GM21423 (cell line): Measurements from ENCODE around the gene ZRANB3.

Experiments
- ATAC-seq: cut with Tn5 transposase; IDR thresholded peaks from one replicate; pipeline ENCODE4 v1.9.1; 2021; ENCODE audit warnings: mild to moderate bottlenecking, moderate library complexity; ENCODE audit not compliant: unreplicated experiment

ZRANB3 gene

DNA sequence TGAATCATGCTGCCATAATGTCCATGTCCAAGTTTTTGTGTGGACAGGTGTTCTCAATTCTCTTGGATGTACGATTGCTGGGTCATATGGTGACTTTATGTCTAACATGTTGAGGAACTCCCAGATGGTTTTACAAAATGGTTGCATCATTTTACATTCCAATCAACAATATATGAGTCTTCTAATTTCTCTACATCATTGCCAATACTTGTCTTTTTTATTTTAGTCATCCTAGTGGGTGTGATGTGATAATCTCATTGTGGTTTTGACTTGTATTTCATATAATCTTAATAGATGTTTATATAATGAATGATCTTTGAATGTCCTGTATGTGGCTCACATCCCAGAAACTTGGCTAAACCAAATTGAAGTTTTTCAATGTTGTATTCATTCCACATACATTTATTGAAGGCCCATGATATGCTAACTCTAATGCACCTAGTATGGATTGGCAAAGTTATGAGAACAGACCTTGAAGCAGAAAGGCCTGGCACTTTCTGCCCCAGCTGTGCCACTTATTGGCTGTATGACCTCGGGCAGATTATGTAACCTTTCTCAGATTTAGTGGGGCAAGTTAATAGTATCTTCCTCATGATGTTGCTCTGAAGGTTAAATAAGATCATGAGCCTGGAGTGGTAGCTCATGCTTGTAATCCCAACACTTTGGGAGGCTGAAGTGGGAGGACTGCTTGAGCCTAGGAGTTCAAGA is 273.5 kb downstream of the ZRANB3 start:
- no peak for ATAC-seq

DNA sequence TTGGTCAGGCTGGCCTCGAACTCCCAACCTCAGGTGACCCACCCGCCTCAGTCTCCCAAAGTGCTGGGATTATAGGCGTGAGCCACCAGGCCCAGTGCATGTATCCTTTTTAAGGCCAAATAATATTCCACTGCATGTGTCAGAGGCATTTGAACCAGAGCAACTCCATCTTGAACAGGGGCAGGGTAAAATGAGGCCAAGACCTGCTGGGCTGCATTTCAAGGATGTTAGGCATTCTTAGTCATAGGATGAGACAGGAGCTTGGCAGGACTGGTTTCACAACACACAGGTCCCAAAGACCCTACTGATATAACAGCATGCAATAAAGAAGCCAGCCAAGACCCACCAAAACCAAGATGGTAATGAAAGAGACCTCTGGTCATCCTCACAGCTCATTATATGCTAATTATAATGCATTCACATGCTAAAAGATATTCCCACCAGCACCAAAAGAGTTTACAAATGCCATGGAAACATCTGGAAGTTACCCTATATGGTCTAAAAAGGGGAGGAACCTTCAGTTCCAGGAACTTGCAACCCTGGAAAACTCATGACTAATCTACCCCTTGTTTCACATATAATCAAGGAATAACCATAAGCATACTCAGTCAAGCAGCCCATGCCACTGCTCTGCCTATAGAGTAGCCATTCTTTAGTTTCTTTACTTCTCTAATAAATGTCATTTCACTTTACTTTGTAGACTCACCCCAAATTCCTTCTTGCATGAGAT is 274.3 kb downstream of the ZRANB3 start:
- ATAC-seq: no peak

DNA sequence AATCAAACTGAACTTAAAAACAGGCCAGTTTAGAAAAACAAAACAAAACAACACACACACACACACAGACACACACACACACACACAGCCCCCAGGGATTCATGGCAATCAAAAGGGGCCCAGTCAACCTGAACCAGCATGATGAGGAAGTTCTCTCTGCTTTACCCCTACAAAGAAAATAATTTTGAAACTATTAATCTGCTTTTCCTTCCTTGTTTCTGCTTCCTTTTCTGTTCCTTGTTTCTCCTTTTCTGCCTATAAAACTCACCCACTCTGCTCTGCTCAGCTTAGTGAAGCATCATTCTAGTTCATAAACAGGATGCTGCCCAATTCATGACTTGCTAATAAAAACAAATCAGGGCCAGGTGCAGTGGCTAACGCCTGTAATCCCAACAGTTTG is 275.8 kb downstream of the ZRANB3 start:
- no peak for ATAC-seq

DNA sequence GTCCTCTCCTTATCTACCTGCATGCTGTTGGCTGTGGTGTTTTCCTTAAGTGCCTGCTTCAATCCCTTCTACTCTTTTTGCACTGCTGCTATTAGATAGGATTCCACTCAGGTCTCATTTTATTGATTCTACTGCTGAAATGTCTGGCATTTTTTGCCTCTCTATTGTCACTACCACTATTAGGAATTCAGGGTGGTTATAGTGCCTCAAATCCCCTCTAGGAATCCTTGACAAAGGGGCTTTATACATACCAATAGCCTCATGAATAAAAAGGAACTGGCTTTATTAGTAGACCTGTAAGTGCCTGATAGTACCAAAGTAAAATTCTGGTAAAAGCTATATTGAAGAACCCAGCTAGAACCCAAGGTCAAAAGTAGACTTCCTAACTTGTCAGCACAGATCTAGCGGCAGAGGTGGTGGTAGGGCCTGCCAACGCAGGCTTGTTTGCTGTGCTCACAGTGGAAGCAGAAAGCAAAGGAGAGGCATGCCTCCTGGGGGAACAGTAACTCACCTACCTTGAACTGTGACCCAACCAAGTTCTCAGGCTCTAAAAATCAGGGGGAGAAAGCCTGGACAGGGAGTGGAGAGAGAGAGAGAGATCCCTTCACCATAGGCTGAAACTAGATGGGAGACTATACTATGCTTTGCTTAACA is 278.1 kb downstream of the ZRANB3 start:
- no peak for ATAC-seq

DNA sequence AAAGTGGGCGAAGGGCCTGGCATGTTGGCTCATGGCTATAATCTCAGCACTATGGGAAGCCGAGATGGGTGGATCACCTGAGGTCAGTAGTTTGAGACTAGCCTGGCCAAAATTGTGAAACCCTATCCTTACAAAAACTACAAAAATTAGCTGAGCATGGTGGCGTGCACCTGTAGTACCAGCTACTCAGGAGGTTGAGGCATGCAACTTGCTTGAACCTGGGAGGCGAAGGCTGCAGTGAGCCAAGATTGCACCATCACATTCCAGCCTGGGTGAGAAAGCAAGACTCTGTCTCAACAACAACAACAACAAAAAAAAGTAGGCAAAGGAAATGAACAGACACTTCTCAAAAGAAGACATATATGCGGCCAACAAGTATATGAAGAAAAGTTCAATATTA is 282.4 kb downstream of the ZRANB3 start:
- no peak for ATAC-seq

DNA sequence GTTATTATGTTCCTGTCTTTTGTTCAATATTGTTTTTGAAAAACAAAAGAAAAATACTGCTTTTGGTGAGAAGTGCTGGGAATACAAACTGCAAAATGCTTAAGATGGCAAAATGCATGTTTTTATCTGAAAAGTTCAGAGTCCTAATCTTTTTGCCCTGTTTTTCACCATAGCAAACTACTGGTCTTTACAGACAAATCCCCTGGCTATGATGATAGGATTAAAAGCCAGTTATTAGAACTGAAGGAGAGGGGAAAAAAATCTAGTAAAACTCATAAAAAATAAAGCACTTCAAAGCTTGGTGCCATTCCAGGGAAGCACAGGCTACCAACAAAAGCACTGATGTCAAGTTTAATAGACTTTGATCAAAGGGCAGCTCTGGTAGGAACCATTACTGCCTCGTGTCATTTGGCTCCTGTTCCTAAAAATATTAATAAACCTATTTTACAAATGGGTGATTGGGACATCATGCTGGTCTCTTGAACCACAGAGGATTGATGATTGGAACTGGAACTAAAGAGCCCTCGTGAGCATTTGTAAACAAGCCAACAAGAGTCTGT is 284.2 kb downstream of the ZRANB3 start:
- no peak for ATAC-seq

DNA sequence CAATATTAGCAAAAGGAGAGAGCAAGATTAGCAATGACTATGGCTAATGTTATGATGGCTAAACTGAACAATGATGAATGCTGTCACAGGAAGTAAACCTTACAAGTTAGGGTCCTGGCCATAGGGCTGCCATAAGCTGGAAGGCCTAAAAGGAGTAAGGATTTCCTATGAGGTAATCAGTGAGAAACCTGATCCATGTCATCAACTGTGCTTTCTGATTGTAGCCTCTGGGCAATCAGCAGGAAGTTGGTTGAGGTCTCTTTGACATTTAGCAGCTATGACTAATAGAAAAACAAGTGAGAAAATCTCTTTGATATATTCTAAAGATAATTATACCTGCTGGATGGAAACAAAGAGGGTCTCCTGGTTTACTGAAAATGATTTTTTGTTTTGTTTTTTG is 285.9 kb downstream of the ZRANB3 start:
- ATAC-seq: no peak

DNA sequence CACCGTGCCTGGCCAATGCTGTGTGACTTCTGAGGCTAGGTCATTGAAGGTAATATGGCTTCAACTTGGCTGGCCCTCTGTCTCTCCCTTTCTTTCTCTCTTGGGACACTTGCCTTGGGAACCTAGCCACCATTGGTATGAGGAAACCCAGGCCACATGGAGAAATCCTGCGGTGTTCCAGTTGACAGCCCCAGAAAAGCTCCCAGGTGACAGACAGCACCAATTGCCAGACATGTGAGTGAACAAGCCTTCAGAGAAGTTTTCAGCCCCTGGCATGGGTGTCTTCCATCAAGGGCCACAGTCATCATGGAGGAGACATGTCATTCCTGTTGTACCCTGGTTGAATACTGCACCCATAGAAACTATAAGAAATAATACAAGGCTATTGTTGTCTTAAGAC is 292.4 kb downstream of the ZRANB3 start:
- ATAC-seq: no peak

DNA sequence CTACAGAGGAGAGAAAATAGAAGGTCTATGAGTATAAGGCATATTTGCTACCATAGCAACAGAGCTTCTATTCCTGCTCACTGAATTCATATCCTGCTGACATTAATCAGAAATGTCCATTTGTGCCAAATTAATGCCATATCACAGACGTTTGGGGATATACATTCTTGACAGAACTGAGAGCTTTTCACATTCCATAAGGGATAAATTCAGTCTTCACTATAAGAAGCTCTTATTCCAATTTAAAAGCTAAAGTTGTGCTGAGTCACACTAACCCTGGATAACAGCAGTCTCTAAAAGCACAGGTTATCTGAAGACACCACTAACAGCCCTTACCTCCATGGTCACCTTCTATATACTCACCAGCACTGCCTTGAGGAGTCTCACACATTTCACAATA is 300.9 kb downstream of the ZRANB3 start:
- no peak for ATAC-seq

DNA sequence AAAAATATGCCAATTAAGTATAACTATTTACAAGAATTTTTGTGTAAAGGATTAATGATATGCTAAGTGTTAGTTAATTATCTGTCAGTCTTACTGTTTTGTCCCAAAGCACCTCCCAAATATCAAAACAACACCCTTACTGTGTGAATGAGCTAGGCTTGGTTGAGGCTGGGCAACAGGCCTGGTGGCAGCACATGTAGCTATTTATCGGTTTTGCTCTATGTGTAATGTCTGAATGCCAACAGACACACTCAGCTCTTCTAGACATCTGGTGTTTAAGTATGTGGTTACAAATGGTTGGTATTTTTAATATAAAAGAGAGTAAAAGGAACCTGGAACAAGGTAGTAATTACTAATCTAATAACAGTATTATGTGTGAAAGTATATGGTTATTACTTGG is 303.6 kb downstream of the ZRANB3 start:
- ATAC-seq: no peak

DNA sequence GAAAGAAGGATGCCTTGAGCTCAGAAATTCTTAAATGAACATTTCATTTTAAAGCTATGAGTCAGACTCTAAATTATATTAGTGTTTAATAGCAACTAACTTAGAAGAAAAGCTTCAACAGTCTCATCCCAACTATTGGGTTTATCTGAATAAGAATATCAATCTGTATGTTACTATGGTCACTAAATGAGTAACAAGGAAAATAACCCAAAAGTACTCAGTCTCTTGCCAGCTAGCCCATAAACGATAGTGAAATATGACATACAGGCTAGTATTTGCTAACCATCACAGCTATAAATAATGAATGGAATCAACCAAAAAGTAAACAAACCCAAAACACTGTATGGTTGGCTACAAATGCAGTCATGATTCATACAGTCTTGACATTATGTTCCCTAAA is 304.1 kb downstream of the ZRANB3 start:
- ATAC-seq: no peak

DNA sequence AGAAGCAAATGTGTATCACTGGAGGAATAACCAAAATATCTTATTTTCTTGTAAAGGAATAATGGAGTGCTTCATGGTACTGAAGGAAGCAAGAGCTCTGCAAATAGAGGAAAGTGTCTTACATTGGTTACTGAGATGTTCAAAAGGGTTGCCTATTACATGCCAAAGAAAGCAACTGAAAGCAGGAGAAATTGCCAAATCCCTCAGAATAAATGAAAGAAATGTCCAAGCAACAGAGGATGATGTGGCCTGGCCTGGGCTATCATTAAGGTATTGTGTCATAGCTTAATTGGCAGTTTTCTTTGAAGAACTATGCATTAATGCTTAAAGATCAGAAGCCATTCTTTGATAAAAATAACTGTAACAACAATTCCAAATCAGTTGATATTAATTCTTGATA is 305.2 kb downstream of the ZRANB3 start:
- no peak for ATAC-seq

DNA sequence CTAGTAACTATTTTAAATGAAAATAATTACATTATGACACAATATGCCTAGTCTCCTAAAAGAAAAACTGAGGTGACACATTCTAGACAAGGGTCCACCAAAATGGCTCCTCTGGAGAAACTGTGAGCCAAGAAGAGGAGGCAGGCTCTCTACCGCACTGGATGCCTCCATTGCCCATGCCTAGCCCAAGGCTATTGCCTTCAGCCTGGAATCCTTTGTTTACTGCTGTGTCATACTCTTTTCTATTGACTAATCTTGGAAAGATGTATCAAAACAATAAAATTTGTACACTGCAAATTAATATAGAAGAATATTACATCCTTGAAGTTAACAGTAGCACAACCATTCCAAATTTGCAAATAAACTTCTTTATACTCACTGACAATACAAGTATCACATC is 311.8 kb downstream of the ZRANB3 start:
- ATAC-seq: no peak

DNA sequence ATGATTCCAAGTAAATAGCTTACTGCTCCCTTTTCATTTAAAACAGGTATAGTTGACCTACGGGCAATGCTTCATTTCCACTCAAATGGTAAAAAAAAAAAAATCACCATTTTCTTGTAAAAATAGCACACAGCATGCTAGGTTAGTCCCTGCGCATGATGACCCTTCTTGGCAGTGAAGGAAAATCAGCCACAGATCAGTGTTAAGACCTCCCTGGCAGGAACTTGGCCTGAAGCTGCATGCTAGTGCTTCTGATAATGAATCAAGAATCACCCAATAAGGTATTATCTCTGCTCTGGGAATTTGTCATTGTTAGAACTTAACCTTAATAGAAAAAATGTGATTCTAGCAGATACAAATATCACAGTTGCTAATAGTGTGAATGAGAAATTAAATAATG is 312.6 kb downstream of the ZRANB3 start:
- ATAC-seq: no peak

DNA sequence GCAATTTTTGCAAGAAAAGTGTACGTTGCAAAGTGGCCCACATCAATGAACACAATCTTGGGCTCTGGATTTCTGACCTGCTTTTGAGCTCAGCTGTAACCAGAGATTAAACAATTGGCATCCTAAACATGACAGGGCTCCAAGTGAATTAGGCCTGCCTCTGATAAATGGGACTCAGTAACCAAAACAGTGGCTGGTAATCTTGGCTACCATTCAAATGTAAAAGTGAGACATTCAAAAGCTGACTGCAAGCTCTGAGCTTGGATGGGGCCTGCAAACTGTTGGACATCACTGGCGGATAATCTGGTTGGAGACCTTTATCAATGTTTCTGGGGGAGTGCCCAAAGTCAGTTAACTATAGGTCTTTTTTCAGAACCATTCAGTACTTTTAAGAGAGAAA is 318.3 kb downstream of the ZRANB3 start:
- ATAC-seq: no peak

DNA sequence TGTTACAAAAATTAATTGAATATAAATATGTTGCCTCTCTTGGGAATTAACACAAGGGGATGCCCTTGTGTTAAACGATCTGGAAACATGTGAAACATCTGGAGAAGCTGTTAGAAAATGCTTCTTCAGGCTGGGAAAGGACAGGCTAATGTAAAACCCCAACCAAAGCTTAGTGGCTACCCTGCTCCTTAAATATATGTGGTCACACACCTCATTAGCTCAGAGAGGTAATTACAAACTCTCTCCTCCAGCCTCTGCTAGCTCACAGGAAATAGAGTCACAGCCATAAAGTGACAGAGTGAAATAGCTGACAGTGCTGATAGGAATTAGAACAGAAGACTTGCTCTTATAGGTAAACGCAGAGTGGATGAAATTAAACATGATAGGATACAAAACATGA is 323.0 kb downstream of the ZRANB3 start:
- ATAC-seq: no peak

DNA sequence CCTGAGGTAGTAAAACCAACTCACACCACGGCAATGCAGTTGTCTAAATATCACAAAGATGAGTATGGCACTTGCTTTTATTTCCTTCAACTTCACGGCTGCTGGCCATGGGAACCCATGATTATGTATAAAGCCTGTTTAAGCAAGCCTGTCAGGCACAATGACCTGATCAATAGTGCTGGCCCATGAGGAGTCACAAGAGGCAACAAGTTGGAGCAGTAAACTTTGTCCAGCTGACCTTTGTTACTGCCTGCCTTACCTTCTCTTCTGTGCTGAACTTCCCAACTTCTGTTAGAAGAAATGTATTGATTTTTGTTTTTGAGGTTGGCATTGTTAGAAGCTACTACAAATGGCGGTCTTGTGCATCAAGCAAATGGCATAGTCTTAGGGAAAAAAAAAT is 327.1 kb downstream of the ZRANB3 start:
- ATAC-seq: no peak

DNA sequence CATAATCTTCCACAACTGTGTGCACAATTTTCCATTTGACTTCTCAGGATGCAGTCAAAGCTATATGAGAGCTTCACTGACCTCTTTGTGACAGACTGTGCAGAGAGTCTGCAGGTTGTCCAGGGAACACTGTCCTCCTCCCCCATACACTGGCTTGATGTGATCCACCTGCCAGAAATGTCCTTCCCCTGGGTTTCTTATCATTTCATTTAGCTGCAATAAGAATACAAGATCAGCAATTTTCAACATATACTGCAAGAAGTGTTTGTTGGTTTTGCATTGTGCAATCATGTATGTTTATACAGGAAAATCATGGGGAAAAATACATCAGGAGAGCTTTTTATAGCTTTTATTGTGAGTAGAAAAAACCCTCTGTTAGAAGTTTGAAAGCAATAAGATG is 328.3 kb downstream of the ZRANB3 start:
- no peak for ATAC-seq

DNA sequence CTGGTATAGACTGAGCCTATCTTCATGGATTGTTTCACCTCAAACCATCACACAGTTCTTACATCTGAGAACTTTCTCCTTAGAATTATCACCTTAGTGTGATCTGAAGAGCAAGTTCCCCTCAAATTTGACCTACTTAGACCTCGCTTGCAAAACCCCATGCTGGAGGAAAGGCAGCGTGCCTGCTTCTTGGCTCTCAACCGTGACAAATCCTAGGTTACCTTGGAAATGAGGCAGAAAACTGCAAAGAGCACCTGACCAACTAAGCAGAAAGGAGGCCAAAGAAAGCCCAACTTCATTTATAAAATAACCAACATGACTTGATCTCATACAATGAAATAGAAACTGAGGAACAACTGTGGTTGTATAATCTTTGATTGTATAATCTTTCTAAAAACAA is 332.5 kb downstream of the ZRANB3 start:
- no peak for ATAC-seq

DNA sequence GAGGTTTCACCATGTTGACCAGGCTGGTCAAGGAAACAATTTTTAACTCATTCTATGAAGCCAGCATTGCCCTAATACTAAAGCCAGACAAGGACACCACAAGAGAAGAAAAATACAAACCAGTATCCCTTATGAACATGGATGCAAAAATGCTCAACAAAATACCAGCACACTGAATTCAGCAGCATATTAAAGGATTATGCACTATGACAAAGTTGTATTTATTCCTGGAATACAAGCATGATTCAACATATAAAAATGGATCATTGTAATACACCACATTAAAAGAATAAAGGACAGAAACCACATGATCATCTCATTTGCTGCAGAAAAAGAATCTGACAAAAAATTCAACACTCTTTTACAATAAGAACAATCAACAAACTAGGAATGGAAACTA is 340.2 kb downstream of the ZRANB3 start:
- no peak for ATAC-seq

DNA sequence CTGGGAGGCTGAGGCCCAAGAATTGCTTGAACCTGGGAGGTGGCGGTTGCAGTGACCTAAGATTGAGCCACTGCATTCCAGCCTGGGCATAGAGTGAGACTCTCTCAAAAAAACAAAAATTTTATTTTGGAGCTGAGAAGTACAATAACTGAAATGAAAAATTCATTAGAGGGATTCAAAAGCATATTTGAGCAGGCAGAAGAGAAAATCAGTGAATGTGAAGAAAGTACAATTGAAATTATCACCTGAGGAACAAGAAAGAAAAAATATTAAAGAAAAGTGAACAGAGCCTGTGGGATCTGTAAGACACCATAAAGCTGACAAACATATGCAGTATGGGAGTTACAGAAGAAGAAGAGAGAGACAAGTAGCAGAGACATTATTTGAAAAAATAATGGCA is 341.9 kb downstream of the ZRANB3 start:
- ATAC-seq: no peak

DNA sequence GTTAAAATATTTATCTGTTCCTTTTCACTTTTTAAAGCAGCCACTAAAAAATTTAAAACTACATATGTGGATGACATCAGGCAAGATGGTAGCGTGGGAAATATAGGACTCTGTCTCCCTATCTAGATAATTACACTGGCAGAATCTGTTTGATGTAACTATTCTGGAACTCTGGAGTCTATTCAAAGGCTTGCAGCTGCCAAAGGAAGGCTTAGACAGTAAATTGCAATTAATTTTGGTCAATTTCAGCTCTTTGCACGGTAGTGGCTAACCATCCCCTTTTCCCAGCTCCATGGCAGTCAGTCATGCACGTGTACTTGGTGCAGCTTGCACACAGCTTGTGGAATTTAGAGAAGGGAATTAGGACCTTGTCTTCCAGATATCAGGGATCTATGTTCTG is 343.7 kb downstream of the ZRANB3 start:
- no peak for ATAC-seq
